HG02970 (cell line): ENCODE measurements around the gene RDH13.
"Not testable (repeated sequence)": the region's sequence is repeated elsewhere in the genome, so short reads cannot be mapped to it uniquely, and the experiment has no call there.

Source experiments
- ATAC-seq: cut with Tn5 transposase; IDR thresholded peaks from one replicate; pipeline ENCODE4 v1.9.1; 2021; ENCODE audit warnings: mild to moderate bottlenecking, moderate library complexity, moderate number of reproducible peaks; ENCODE audit not compliant: unreplicated experiment, low FRiP score

RDH13 gene

GRCh38 chr19:55048446-55048845, 14.5 kb downstream of the RDH13 start:
- no peak for ATAC-seq

DNA sequence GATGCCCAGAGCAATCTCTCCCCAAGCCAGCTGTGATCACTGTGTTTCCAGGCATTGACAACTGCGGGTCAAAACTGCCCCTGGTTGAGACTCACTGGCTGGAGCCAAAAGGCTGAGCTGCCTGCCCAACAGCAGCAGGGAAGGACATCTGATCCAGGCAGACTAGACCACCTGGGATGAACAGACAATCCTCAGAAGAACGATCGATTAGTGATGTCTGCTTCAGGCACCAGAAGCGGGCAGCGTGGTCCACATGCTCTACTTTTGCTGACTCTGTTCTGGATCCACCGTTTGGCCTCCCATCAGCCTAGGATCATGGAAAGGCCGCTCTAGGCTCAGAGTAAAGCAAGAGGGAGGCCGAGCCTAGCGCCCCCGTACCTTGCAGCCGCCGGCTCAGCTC, 15.0 kb downstream of the RDH13 start:
- ATAC-seq, result no peak

GRCh38 chr19:55046975-55047622, 15.8 kb downstream of the RDH13 start:
- ATAC-seq, result no peak

- ATAC-seq, result no peak
Observed at GRCh38 chr19:55044771-55045716, 17.9 kb downstream of the RDH13 start.

DNA sequence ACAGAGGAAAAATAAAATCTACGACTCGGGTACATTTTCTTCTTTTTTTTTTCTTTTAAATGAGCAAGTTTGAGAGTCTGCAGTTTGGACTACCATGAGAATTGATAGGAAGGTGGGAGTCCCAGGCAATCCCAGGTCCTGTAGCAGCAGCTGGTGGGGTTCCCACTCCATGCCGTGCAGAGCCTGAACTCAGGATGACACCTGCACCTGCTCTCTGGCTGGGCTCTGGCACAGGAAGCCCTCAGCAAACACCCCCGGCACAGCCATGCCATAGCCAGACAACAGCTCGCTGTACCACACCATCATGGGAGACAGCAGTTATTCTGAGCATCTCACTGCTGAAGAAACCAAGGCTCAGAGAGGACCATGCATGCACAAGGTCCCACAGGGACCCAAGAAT, 18.7 kb downstream of the RDH13 start:
- no peak for ATAC-seq

- no peak for ATAC-seq
Observed at GRCh38 chr19:55042688-55043087, 20.3 kb downstream of the RDH13 start.

GRCh38 chr19:55042344-55042678, 20.6 kb downstream of the RDH13 start:
- ATAC-seq, result no peak

GRCh38 chr19:55041627-55042343, 21.2 kb downstream of the RDH13 start:
- no peak for ATAC-seq

GRCh38 chr19:55041244-55041626, 21.7 kb downstream of the RDH13 start:
- ATAC-seq, result no peak

DNA sequence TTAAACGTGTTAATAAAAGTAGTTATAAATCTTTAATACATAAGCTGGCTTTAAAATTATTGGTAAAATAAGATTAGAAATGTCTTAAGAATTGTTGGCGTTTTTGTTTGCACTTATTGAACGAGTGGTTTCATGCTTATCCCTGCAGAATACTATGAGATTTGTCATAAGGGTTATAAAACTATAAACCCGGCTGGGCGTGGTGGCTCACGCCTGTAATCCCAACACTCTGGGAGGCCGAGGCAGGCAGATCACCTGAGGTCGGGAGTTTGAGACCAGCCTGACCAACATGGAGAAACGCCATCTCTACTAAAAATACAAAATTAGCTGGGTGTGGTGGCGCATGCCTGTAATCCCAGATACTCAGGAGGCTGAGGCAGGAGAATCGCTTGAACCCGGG, 22.3 kb downstream of the RDH13 start:
- ATAC-seq, result not testable (repeated sequence)

DNA sequence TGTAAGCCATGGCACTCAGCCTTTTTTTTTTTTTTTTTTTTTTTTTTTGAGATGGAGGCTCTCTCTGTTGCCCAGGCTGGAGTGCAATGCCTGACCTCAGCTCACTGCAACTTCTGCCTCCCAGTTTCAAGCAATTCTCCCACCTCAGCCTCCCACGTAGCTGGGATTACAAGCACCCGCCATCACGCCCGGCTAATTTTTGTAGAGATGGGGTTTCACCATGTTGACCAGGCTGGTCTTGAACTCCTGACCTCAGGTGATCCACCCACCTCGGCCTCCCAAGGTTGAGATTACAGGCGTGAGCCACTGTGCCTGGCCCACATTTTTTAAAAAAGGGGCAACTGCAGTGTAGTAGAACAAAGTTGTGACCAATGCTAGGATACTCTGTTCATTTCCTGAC, 25.3 kb downstream of the RDH13 start:
- not testable (repeated sequence) for ATAC-seq

GRCh38 chr19:55036058-55036457, 26.9 kb downstream of the RDH13 start:
- ATAC-seq, result no peak

DNA sequence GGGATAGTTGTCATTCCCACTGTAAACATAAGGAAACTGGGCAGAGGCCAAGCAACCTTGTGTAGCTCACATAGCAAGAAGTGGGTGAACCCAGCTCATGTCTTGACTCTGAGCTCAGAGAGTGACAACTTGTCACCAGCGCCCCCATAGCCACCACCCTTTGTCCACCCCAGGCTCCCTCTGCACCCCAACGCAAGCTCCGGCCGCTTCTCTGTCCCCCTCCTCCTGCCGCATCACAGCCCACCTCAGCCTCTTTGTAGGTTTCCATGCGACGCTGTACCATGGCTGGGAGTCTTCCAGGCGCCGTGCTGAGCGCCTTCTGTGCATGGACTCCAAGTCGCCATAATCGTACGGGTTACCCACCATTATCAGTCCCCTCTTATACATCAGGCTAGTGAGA, 28.2 kb downstream of the RDH13 start:
- no peak for ATAC-seq

GRCh38 chr19:55032976-55033643, 29.8 kb downstream of the RDH13 start:
- not testable (repeated sequence) for ATAC-seq

- no peak for ATAC-seq
Observed at GRCh38 chr19:55032170-55032800, 30.7 kb downstream of the RDH13 start.

DNA sequence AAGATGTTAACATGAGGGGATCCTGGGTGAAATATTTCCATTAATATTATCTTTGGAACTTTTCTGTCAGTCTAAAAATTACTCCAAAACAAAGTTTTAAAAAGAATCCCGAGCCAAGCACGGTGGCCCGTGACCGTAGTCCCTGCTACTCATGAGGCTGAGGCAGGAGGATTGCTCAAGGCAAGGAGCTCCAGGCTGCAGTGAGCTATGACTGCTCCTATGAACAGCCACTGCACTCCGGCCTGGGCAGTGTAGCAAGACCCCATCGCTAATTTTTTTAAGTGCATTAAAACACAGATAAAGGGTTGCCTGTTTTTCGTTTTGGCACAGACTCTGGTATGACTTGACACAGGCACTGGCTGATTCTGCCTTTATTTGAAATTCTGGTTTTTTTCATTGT, 31.8 kb downstream of the RDH13 start:
- ATAC-seq, result no peak

GRCh38 chr19:55028757-55029156, 34.2 kb downstream of the RDH13 start:
- ATAC-seq, result no peak

- ATAC-seq, result no peak
Observed at GRCh38 chr19:55027472-55028337, 35.2 kb downstream of the RDH13 start.

GRCh38 chr19:55027140-55027471, 35.8 kb downstream of the RDH13 start:
- ATAC-seq, result not testable (repeated sequence)
